H1 (cell line): ENCODE measurements around the gene OPCML. TPM values are rescaled to one million over a fixed set of nuclear protein-coding genes. Genes with fewer than 3 reads are reported as not detected.

Experiments
- CTCF ChIA-PET: fragments of 300-600 bp; sonication (Branson Sonifier 250); formaldehyde crosslinking; loops from one replicate; lab custom pipeline; 2021; ENCODE audit not compliant: partially characterized antibody; lab: Charles Lee
- POLR2A ChIA-PET: fragments of 300-600 bp; sonication (Branson Sonifier 250); formaldehyde crosslinking; loops from one replicate; lab custom pipeline; 2021; ENCODE audit warnings: inconsistent platforms; ENCODE audit not compliant: partially characterized antibody; lab: Charles Lee
- DNase-seq, 2 experiments: peaks; one replicate each; pipeline versions ENCODE4 v3.0.0 to v3.0.0-alpha.2; 2010 to 2022; ENCODE audit warnings: low spot score in 2 of 2, low read depth in 1 of 2, mixed read lengths in 1 of 2
- FAIRE-seq: peaks from 2 replicates; lab custom pipeline; 2011; peaks lifted over from hg19 to GRCh38; lab: Jason Lieb, UNC
- H2AFZ ChIP-seq: 2 replicates; pipeline ENCODE4 v1.8.1; 2012; ENCODE audit warnings: low read length, inconsistent platforms
- H2AK5ac ChIP-seq: 2 replicates; pipeline ENCODE4 v1.6.1; 2013; ENCODE audit warnings: low read depth, low read length
- H2BK120ac ChIP-seq: replicated peaks from 2 replicates; pipeline ENCODE3; 2013; ENCODE audit warnings: low read depth, low read length, inconsistent platforms
- H2BK12ac ChIP-seq: 2 replicates; pipeline ENCODE4 v1.6.1; 2013; ENCODE audit warnings: low read depth, low read length
- H2BK15ac ChIP-seq: 2 replicates; pipeline ENCODE4 v1.6.1; 2013; ENCODE audit warnings: low read length
- H2BK20ac ChIP-seq: 2 replicates; pipeline ENCODE4 v1.6.1; 2013; ENCODE audit warnings: low read length
- H2BK5ac ChIP-seq: 2 replicates; pipeline ENCODE4 v1.6.1; 2013; ENCODE audit warnings: low read depth, low read length
- H3K14ac ChIP-seq: 2 replicates; pipeline ENCODE4 v1.6.1; 2013; ENCODE audit warnings: inconsistent platforms; ENCODE audit not compliant: insufficient read length
- H3K18ac ChIP-seq: 2 replicates; pipeline ENCODE4 v1.6.1; 2013; ENCODE audit warnings: low read length; ENCODE audit errors: extremely low read depth
- H3K23ac ChIP-seq: 2 replicates; pipeline ENCODE4 v1.6.1; 2013; ENCODE audit warnings: inconsistent platforms; ENCODE audit not compliant: insufficient read length
- H3K23me2 ChIP-seq: 2 replicates; pipeline ENCODE4 v1.6.1; 2013; ENCODE audit warnings: low read depth, low read length
- H3K27ac ChIP-seq: 2 replicates; pipeline ENCODE4 v1.6.1; 2011; ENCODE audit warnings: low read depth, low read length, inconsistent platforms
- H3K27me3 ChIP-seq, 4 experiments: replicated peaks in 1 of 4; 1 replicate in 1 of 4; 2 replicates in 3 of 4; pipeline versions ENCODE4 v1.6.1 to v1.8.1; 2011 to 2013; ENCODE audit warnings: low read length in 3 of 4, mild to moderate bottlenecking in 3 of 4, inconsistent platforms in 2 of 4, mixed read lengths in 2 of 4, moderate library complexity in 1 of 4; ENCODE audit not compliant: control insufficient read depth in 3 of 4, insufficient read depth in 3 of 4; ENCODE audit errors: extremely low read depth in 1 of 4
- H3K36me3 ChIP-seq, 4 experiments: 2 replicates each; pipeline versions ENCODE4 v1.6.1 to v1.8.1; 2011 to 2013; ENCODE audit warnings: mild to moderate bottlenecking in 4 of 4, low read length in 3 of 4, moderate library complexity in 2 of 4, control low read depth in 1 of 4, inconsistent platforms in 1 of 4; ENCODE audit not compliant: insufficient read depth in 4 of 4, control insufficient read depth in 2 of 4
- H3K4ac ChIP-seq: replicated peaks from 2 replicates; pipeline ENCODE3; 2013; ENCODE audit warnings: low read length, low read depth, mixed read lengths, inconsistent platforms; ENCODE audit not compliant: insufficient read length
- H3K4me1 ChIP-seq, 4 experiments: replicated peaks in 1 of 4; 1 replicate in 1 of 4; 2 replicates in 3 of 4; pipeline versions ENCODE4 v1.6.1 to v1.8.1; 2011 to 2013; ENCODE audit warnings: low read length in 3 of 4, inconsistent platforms in 2 of 4, mixed read lengths in 1 of 4; ENCODE audit not compliant: insufficient read depth in 4 of 4, control insufficient read depth in 3 of 4
- H3K4me2 ChIP-seq, 2 experiments: 2 replicates each; pipeline versions ENCODE4 v1.6.1 to v1.8.1; 2011 to 2013; ENCODE audit warnings: low read depth in 2 of 2, low read length in 2 of 2, control low read depth in 1 of 2, inconsistent platforms in 1 of 2, mild to moderate bottlenecking in 1 of 2; ENCODE audit not compliant: insufficient read depth in 1 of 2
- H3K4me3 ChIP-seq, 4 experiments: fragments of 200-600, 300-600 bp in 1 of 4; sonication (generic), shearing (Covaris generic), sonication (Bioruptor Twin) in 1 of 4; 2 replicates each; pipeline versions ENCODE4 v1.5.1 to v1.8.1; 2011 to 2016; ENCODE audit warnings: low read length in 4 of 4, low read depth in 3 of 4, control low read depth in 2 of 4, inconsistent platforms in 2 of 4, mild to moderate bottlenecking in 2 of 4, mixed read lengths in 1 of 4, moderate library complexity in 1 of 4; ENCODE audit not compliant: insufficient read depth in 2 of 4; ENCODE audit errors: extremely low read depth in 1 of 4
- H3K56ac ChIP-seq: replicated peaks from 2 replicates; pipeline ENCODE3; 2013; ENCODE audit warnings: low read depth, mild to moderate bottlenecking, mixed read lengths, low read length, inconsistent platforms; ENCODE audit not compliant: insufficient read length
- H3K79me1 ChIP-seq: 2 replicates; pipeline ENCODE4 v1.6.1; 2013; ENCODE audit warnings: low read depth, low read length, control low read depth
- H3K79me2 ChIP-seq, 2 experiments: 2 replicates each; pipeline versions ENCODE4 v1.6.1 to v1.8.1; 2012 to 2013; ENCODE audit warnings: low read length in 2 of 2, mild to moderate bottlenecking in 2 of 2, inconsistent platforms in 1 of 2; ENCODE audit not compliant: insufficient read depth in 2 of 2, control insufficient read depth in 1 of 2
- H3K9ac ChIP-seq, 4 experiments: replicated peaks in 1 of 4; 1 replicate in 1 of 4; 2 replicates in 3 of 4; pipeline versions ENCODE4 v1.6.1 to v1.8.1; 2011 to 2013; ENCODE audit warnings: low read depth in 3 of 4, low read length in 3 of 4, control low read depth in 2 of 4, mild to moderate bottlenecking in 2 of 4, moderate library complexity in 2 of 4, inconsistent platforms in 1 of 4; ENCODE audit errors: extremely low read depth in 1 of 4
- H3K9me3 ChIP-seq, 2 experiments: 2 replicates each; pipeline versions ENCODE4 v1.6.1 to v1.8.1; 2012 to 2013; ENCODE audit warnings: mild to moderate bottlenecking in 2 of 2, moderate library complexity in 2 of 2, control low read depth in 1 of 2, inconsistent platforms in 1 of 2, low read depth in 1 of 2, low read length in 1 of 2, mixed read lengths in 1 of 2; ENCODE audit not compliant: insufficient read depth in 2 of 2
- H4K20me1 ChIP-seq, 2 experiments: replicated peaks in 1 of 2; 2 replicates each; pipeline versions ENCODE3 to v1.8.1; 2011 to 2013; ENCODE audit warnings: inconsistent platforms in 2 of 2, low read length in 2 of 2, mild to moderate bottlenecking in 1 of 2; ENCODE audit not compliant: insufficient read depth in 2 of 2, control insufficient read depth in 1 of 2
- H4K5ac ChIP-seq: 2 replicates; pipeline ENCODE4 v1.6.1; 2013; ENCODE audit warnings: low read length, low read depth, mixed read lengths, inconsistent platforms; ENCODE audit not compliant: insufficient read length
- H4K8ac ChIP-seq: 2 replicates; pipeline ENCODE4 v1.8.0; 2013; ENCODE audit warnings: mild to moderate bottlenecking, moderate library complexity, low read length, inconsistent platforms; ENCODE audit not compliant: insufficient read depth; ENCODE audit errors: extremely low read depth
- H4K91ac ChIP-seq: replicated peaks from 2 replicates; pipeline ENCODE3; 2013; ENCODE audit warnings: low read length, mixed read lengths, inconsistent platforms; ENCODE audit not compliant: insufficient read length
- BACH1 ChIP-seq: IDR thresholded peaks from 2 replicates; pipeline ENCODE4 v1.6.1; 2012; ENCODE audit warnings: low read length, improper control_type of control experiment
- CHD1 ChIP-seq: IDR thresholded peaks from 2 replicates; pipeline ENCODE4 v1.6.1; 2012; ENCODE audit warnings: low read depth, low read length, improper control_type of control experiment
- EP300 ChIP-seq, 2 experiments: IDR thresholded peaks; 1 replicate in 1 of 2; 2 replicates in 1 of 2; pipeline ENCODE4 v1.6.1; 2011 to 2012; ENCODE audit warnings: low read depth in 2 of 2, low read length in 2 of 2, mild to moderate bottlenecking in 2 of 2, borderline replicate concordance in 1 of 2, inconsistent platforms in 1 of 2, moderate library complexity in 1 of 2
- MAFK ChIP-seq: IDR thresholded peaks from 2 replicates; pipeline ENCODE4 v1.6.1; 2012; ENCODE audit warnings: low read depth, mild to moderate bottlenecking, improper control_type of control experiment, low read length
- PHF8 ChIP-seq: fragments of 200-600 bp; sonication (generic); conservative IDR thresholded peaks from 2 replicates; pipeline ENCODE4 v1.7.1; 2012; ENCODE audit warnings: low read depth, mild to moderate bottlenecking, inconsistent platforms, low read length, moderate library complexity
- POU5F1 ChIP-seq: IDR thresholded peaks from 2 replicates; pipeline ENCODE4 v1.6.1; 2011; ENCODE audit warnings: low read depth, mild to moderate bottlenecking, low read length, moderate library complexity
- SIX5 ChIP-seq: IDR thresholded peaks from 2 replicates; pipeline ENCODE4 v1.6.1; 2011; ENCODE audit warnings: mild to moderate bottlenecking, low read depth, low read length
- SP2 ChIP-seq: IDR thresholded peaks from 2 replicates; pipeline ENCODE4 v1.6.1; 2012; ENCODE audit warnings: mild to moderate bottlenecking, low read length, inconsistent platforms
- ZNF274 ChIP-seq: IDR thresholded peaks from 2 replicates; pipeline ENCODE4 v1.7.0; 2012; ENCODE audit warnings: low read length, borderline replicate concordance; ENCODE audit errors: extremely low read depth
- WGBS, 2 experiments: shearing (Covaris generic) in 1 of 2; methylation state at CpG; one replicate each; pipeline versions ENCODE4 v1.1.6 to v1.1.7; 2013 to 2015; ENCODE audit warnings: low lambda C conversion rate in 2 of 2, mixed read lengths in 2 of 2, inconsistent platforms in 1 of 2, low coverage in 1 of 2, missing lambda C conversion rate in 1 of 2; ENCODE audit not compliant: insufficient replicate concordance in 2 of 2, insufficient coverage in 1 of 2, insufficient read length in 1 of 2; ENCODE audit errors: extremely low coverage in 1 of 2, missing lambda C conversion rate in 1 of 2; 5-methylcytosine and 5-hydroxymethylcytosine counted together
- polyA plus RNA-seq, 7 experiments: library from polyadenylated mRNA; depleted of rRNA in 3 of 7; stranded (reverse) in 5 of 7; unstranded in 2 of 7; fragments of >200 nt in 5 of 7; fragments of 200-250 nt in 2 of 7; gene quantifications; 1 replicate in 5 of 7; 2 replicates in 1 of 7; 4 replicates in 1 of 7; pipeline versions ENCODE4 v1.2.1 to v1.2.3, GENCODE V29; 2011 to 2013; ENCODE audit warnings: missing spikeins in 2 of 7, mixed read lengths in 2 of 7
- total RNA-seq: library from RNA; stranded (reverse); fragmentation: NEBNext Ultra II Directional; extraction: Animal tissue kit (Norgen Biotek cat#: 25700); gene quantifications from 2 replicates; pipeline ENCODE4 v1.2.1, GENCODE V29; 2021

The OPCML gene
- total and polyA plus RNA-seq, 2 of the 8 experiments (the other 6 are each of a cell fraction or from before 2014, with no cell fraction given) = 2.3 to 3.1 TPM

- no peaks in the 10 kb centered on the region for H3K36me3 ChIP-seq
- DNase-seq = no peak
- no peak overlapping the region for H2AFZ ChIP-seq
- H3K4me2 ChIP-seq = no peak overlapping the region
- H2BK5ac ChIP-seq = no peak overlapping the region
- no peak overlapping the region for H3K27ac ChIP-seq
- H3K4ac ChIP-seq = no peak overlapping the region
- CTCF ChIA-PET = interaction anchor here (0.7 kb wide), 2 partner anchors 39 to 160 kb away, joined by 3 read pairs; no protein-coding TSS in a partner anchor
- WGBS, 2 experiments = 78% methylated on average over 1 of the region's 1 CpG; no CpG with 5 or more reads in 1 of the 2 experiments
- H4K5ac ChIP-seq = no peak overlapping the region
- H3K4me3 ChIP-seq = no peak overlapping the region
- no peaks in the 10 kb centered on the region for H3K79me1 ChIP-seq
- H2BK120ac ChIP-seq = no peak overlapping the region
- no peak overlapping the region for H2BK15ac ChIP-seq
- H3K4me1 ChIP-seq = peaks cover 0 to 5% (median 2%) of the 10 kb centered on the region in 4 experiments; a peak in 3 of 7 replicates
- FAIRE-seq = no peak
- no peak overlapping the region for H4K8ac ChIP-seq
- no peak overlapping the region for H2BK20ac ChIP-seq
- H3K23me2 ChIP-seq = no peaks in the 10 kb centered on the region
- POLR2A ChIA-PET = no interaction called here
- H3K23ac ChIP-seq = no peak overlapping the region
- no peak overlapping the region for H2AK5ac ChIP-seq
- H3K9ac ChIP-seq = no peak overlapping the region
- no peak for TF ChIP-seq POU5F1
- TF ChIP-seq PHF8 = no peak
- no peak for TF ChIP-seq CHD1
- no peak for TF ChIP-seq ZNF274
- TF ChIP-seq EP300 (IDR thresholded peaks at IDR 0.05; ENCODE audit: borderline replicate concordance in 1 of 2, low read depth in 2 of 2, low read length in 2 of 2) = no peak
- no peak for TF ChIP-seq BACH1
- TF ChIP-seq SIX5 = no peak
- no peak for TF ChIP-seq SP2
- TF ChIP-seq MAFK = no peak
- H3K79me2 ChIP-seq = no peaks in the 10 kb centered on the region
- no peak overlapping the region for H2BK12ac ChIP-seq
- no peak overlapping the region for H3K14ac ChIP-seq
- H4K91ac ChIP-seq = no peak overlapping the region
- no peaks in the 10 kb centered on the region for H4K20me1 ChIP-seq
- no peaks in the 10 kb centered on the region for H3K27me3 ChIP-seq
- H3K9me3 ChIP-seq = no peaks in the 10 kb centered on the region
- H3K18ac ChIP-seq = no peak overlapping the region
- no peak overlapping the region for H3K56ac ChIP-seq
These were observed 707.7 kb downstream of the OPCML start for GRCh38 chr11:132824642-132825041.
